ENCODE measurements around the gene TEX44. TPM values are rescaled to one million over a fixed set of nuclear protein-coding genes. Genes with fewer than 3 reads are reported as not detected.

The TEX44 gene
- total and polyA plus RNA-seq, 9 of the 15 experiments (the other 6 are each of a cell fraction or from before 2014, with no cell fraction given), result not detected

DNA sequence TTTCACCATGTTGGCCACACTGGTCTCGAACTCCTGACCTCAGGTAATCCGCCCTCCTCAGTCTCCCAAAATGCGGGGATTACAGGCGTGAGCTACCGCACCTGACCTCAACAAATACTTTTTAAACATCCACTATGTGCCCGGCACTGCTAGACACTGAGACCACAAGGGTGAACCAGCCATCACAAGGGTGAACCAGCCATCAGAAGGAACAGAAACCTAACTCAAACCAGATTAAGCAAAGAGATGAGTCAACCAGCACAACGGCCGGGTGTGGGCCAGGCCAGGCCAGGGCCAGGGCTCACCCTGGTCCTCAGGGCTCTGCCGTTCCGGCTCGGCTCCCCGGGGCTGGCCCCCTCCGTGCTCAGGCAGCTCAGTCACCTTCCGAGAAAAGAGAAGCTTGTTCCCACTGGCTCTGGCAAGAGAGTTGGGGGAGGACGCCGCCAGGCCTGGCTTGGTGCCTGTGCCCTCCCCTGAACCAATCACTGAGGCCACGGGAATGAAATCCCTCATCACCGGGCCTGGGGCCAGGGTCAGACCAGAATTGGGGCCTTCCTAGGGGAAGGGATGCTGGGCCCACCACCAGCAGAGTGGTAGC, 4.4 kb downstream of the TEX44 start:
- in situ Hi-C loops (cut with MboI), result no loop called here
- ChIA-PET CTCF (ENCODE audit: low intra/inter-chr PET ratio) (no interaction called here), POLR2A (interaction anchor here (1.0 kb wide), 1 partner anchor 10 kb away, joined by 3 read pairs; no protein-coding TSS in a partner anchor)
- no peaks in the 10 kb centered on the region for H3K79me2 ChIP-seq (ENCODE audit: control insufficient read depth, insufficient read depth, low read length)
- no peak overlapping the region for H2AFZ ChIP-seq (ENCODE audit: low read depth, low read length)
- DNase-seq (ENCODE audit: extremely low read depth in 1 of 4, low spot score in 3 of 4), result no peak
- no peaks in the 10 kb centered on the region for H4K20me1 ChIP-seq (replicated peaks; ENCODE audit: control insufficient read depth, insufficient read depth, low read length)
- 23% methylated on average over 18 of the region's 18 CpGs for WGBS (ENCODE audit: insufficient coverage, low coverage, missing lambda C conversion rate)
- no peak for FAIRE-seq
- H3K9me3 ChIP-seq (replicated peaks; ENCODE audit: control insufficient read depth, insufficient read depth, low read depth, low read length), result no peaks in the 10 kb centered on the region
- BruUV-seq (replicated peaks), result no TSS peak
- H3K27me3 ChIP-seq (ENCODE audit: control insufficient read depth in 2 of 2, insufficient read depth in 2 of 2, low read length in 2 of 2), result peaks cover 5 to 44% of the 10 kb centered on the region in 2 experiments; a peak in 3 of 5 replicates
- intact Hi-C loops (cut with micrococcal nuclease), result no loop called here
- peaks cover 0 to 11% of the 10 kb centered on the region in 2 experiments; a peak in 2 of 5 replicates for H3K4me1 ChIP-seq (replicated peaks in 1 of 2; ENCODE audit: control insufficient read depth in 2 of 2, insufficient read depth in 2 of 2, low read length in 2 of 2)
- no peak overlapping the region for H3K27ac ChIP-seq (ENCODE audit: extremely low read depth, low read depth, low read length)
- ATAC-seq, result no peak
- TF ChIP-seq NCOA1 (IDR thresholded peaks at IDR 0.05; ENCODE audit: low read depth) (no peak), MYNN (IDR thresholded peaks at IDR 0.05) (no peak), MYNN (CRISPR knock-in tag; IDR thresholded peaks at IDR 0.05) (no peak), E2F3 (CRISPR knock-in tag; IDR thresholded peaks at IDR 0.05) (no peak), POLR2H (tag; IDR thresholded peaks at IDR 0.05; ENCODE audit: low read depth) (no peak), NR2C1 (IDR thresholded peaks at IDR 0.05) (no peak), NR2C1 (tag; IDR thresholded peaks at IDR 0.05) (no peak), RBM25 (IDR thresholded peaks at IDR 0.05; ENCODE audit: low read depth, low read length, severe bottlenecking) (no peak), C11orf30 (IDR thresholded peaks at IDR 0.05; ENCODE audit: low read depth) (no peak)
- TF ChIP-seq, protein P1, sequence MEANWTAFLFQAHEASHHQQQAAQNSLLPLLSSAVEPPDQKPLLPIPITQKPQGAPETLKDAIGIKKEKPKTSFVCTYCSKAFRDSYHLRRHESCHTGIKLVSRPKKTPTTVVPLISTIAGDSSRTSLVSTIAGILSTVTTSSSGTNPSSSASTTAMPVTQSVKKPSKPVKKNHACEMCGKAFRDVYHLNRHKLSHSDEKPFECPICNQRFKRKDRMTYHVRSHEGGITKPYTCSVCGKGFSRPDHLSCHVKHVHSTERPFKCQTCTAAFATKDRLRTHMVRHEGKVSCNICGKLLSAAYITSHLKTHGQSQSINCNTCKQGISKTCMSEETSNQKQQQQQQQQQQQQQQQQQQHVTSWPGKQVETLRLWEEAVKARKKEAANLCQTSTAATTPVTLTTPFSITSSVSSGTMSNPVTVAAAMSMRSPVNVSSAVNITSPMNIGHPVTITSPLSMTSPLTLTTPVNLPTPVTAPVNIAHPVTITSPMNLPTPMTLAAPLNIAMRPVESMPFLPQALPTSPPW (CRISPR knock-in tag; IDR thresholded peaks at IDR 0.05), result no peak
- TF ChIP-seq, protein P2, sequence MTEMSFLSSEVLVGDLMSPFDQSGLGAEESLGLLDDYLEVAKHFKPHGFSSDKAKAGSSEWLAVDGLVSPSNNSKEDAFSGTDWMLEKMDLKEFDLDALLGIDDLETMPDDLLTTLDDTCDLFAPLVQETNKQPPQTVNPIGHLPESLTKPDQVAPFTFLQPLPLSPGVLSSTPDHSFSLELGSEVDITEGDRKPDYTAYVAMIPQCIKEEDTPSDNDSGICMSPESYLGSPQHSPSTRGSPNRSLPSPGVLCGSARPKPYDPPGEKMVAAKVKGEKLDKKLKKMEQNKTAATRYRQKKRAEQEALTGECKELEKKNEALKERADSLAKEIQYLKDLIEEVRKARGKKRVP (CRISPR knock-in tag; IDR thresholded peaks at IDR 0.05), result no peak
- TF ChIP-seq, protein P3, sequence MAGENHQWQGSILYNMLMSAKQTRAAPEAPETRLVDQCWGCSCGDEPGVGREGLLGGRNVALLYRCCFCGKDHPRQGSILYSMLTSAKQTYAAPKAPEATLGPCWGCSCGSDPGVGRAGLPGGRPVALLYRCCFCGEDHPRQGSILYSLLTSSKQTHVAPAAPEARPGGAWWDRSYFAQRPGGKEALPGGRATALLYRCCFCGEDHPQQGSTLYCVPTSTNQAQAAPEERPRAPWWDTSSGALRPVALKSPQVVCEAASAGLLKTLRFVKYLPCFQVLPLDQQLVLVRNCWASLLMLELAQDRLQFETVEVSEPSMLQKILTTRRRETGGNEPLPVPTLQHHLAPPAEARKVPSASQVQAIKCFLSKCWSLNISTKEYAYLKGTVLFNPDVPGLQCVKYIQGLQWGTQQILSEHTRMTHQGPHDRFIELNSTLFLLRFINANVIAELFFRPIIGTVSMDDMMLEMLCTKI (IDR thresholded peaks at IDR 0.05; ENCODE audit: partially characterized antibody), result no peak
- TF ChIP-seq, protein P4, sequence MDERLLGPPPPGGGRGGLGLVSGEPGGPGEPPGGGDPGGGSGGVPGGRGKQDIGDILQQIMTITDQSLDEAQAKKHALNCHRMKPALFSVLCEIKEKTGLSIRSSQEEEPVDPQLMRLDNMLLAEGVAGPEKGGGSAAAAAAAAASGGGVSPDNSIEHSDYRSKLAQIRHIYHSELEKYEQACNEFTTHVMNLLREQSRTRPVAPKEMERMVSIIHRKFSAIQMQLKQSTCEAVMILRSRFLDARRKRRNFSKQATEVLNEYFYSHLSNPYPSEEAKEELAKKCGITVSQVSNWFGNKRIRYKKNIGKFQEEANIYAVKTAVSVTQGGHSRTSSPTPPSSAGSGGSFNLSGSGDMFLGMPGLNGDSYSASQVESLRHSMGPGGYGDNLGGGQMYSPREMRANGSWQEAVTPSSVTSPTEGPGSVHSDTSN (CRISPR knock-in tag; IDR thresholded peaks at IDR 0.05; ENCODE audit: low read depth), result no peak
- TF ChIP-seq, protein P4 (tag; conservative IDR thresholded peaks at IDR 0.05; ENCODE audit: low read depth), result no peak
- no peak overlapping the region for H3K4me2 ChIP-seq (ENCODE audit: insufficient read depth, low read length)
- H3K4me3 ChIP-seq, result no peak overlapping the region
- H3K9me1 ChIP-seq (ENCODE audit: control insufficient read depth, insufficient read depth, low read length), result no peaks in the 10 kb centered on the region
- H3K36me3 ChIP-seq (ENCODE audit: control insufficient read depth, insufficient read depth, low read length), result no peaks in the 10 kb centered on the region
- H3K9ac ChIP-seq (ENCODE audit: insufficient read depth in 1 of 2, low read depth in 2 of 2, low read length in 2 of 2), result no peak overlapping the region
